NCI-H187 treated with DMSO at 0.1 percent for 48 hours (cell line): ENCODE results near the gene CCDC134.
"Not testable (repeated sequence)": the region's sequence is repeated elsewhere in the genome, so short reads cannot be mapped to it uniquely, and the experiment has no call there.

ENCODE experiments used
- DNase-seq: peaks from one replicate; lab custom pipeline; 2025; lab: John Stamatoyannopoulos, UW

Gene CCDC134

DNA sequence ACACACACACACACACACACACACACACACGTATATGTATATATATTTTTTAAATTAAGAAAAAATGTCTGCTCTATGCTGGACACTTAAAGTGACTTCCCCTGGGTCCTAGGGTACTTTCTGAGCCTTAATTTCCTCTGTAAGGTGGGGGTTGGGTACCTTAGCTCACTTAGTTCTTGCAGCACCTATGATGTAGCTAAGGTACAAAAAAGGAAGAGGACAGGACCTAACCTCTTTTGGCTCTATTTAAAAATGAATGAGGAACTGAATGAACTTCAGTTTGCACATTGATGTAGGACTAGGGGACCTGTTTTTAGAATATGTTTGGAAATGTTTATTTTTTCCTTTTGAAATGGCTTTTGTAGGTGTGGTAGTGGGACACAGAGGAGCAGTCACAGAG is 43.6 kb downstream of the CCDC134 start:
- DNase-seq: no peak

DNA sequence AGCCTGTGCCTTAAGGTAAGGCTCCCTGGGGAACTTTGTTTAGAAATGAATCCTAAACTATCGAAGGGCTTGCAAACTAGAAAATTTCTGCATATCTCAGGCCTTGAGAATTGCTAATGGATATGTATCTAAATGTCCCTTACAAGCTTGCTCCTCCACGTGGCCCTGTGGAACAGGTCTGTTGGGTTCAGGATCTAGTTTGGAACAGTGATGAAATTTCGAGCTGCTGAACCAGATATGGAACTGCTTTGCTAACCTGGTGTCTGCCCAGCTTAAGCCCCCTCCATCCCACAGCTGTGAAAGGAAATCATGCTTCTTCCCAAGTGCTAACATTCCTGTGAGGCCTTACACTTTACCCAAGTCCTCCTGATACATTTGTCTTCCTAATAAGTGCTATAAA is 44.0 kb downstream of the CCDC134 start:
- no peak for DNase-seq

DNA sequence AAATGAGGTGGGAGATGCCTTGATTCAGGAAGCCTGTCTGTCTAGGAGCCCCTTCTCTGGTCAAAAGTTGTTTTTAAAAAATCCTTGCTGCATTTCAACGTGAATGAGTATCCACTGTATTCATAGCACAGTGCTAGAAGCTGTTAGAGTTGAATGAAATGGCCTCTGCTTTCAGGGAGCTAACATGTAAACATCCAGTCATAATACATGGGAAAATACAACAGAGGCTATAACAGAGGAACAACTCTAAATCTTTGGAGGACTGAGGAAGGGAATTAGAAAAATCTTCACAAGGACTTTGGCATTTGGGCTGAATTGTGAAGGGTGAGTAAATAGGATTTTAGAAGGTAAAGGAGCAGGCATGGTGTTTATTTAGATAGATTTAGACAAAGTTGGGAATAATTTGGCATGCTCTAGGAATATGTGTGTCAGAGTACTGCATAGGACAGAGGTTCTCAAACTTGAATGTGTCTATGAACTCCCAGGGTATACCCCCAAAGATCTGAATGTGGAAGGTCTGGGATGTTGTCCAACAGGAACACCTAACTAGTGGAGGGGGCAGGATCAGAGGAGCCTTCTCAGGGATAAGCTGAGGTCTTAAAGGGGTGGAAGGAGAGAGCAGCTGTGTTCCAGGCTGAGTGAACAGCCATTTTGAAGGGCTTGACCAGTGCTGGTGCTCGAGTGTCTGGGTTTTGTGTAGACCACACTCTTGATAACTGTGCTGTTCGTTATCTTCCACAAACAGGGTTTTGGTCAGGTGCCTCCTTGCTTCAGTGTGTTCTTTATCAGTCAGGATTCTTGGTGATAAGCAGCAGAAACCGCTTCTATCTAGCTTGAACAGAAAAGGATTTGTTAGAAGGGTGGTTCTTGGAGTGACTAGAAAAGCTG is 45.1 kb downstream of the CCDC134 start:
- no peak for DNase-seq

DNA sequence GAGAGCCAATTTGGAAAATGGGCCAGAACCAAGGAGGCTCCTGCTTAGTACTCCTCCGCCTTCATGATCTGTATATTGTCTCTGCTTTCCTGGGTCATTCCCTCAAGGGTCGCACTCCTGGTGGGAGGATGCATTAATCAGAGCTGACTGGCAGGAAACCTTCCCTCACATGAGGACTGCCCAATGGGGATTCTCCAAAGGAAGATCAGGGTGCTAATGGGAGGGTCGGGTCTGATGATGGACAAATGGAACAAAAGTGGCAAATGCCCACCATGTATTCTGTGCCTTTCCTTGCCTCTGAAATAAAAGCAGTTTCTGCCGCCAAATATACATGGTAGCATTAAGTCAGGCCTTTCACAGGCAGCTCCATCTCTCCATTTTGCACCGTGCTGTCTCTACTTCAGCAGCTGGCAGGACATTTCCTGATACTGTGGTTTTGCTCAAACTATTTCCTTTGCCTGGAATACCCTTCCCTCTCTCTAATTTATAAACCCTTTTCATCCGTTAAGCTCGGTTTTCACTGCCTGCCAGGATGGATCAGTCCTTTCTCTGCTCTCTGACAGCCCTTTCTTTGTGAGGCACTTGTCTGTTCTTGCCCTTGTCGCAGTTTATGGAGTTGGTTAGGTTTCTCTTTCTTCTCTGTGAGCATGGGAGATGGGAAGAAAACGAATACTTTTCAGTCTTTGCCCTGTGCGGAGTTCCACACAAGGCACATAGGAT is 45.9 kb downstream of the CCDC134 start:
- DNase-seq: no peak

DNA sequence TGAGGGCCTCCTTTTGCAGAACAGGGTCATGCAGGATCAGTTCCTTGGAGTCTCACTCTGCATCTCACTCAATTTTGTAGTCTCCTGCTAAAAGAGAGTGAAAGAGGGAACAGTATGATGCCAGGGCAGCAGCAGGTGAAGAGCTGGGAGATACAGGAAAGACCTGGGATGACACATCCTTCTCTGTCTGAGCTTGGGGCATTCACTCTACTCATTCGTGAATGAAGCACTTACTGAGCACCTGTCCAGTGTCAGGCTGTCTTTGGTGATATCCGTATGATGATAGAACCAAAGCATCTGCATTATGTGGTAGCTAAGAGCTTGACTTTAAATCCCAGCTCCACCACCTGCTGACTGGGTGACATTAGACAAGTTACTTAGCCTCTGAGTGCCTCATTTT is 46.8 kb downstream of the CCDC134 start:
- peak; percentile 57 for DNase-seq

DNA sequence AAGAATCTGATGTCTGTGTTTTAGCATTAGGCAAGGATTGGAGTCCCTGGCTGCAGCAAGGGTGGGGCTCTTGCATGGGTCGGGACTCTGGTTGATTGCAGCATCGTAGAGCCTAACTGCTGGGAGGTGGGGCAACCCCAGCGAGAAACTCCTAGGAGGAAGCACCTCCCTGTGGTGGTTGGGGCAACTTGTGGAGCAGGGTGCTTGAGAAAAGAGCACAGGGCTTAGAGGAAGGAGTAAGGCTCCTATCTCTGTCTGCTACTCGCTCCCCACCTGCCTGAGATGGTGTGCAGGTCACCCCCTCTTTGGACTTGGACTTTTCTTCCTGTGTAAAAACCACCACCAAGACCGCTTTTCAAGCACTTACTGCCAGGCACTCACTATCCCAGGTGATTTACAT is 48.0 kb downstream of the CCDC134 start:
- DNase-seq: no peak

DNA sequence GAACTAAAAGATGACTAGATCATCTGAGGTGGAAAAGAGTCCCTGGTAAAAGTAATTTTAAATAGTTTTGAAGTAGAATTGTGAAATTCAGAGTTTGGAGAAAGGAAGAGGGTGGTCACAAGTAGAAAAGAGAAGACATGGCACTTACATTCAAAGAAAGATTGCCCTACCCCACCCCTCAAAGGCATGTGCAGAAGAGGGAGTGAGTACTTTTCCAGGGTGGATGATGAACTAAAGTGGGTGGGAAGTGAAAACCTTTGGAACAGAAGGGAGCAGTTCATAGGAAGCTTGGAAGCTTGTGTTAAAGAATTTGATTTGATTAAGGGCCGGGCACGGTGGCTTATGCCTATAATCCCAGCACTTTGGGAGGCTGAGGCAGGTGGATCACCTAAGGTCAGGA is 56.0 kb downstream of the CCDC134 start:
- no peak for DNase-seq

DNA sequence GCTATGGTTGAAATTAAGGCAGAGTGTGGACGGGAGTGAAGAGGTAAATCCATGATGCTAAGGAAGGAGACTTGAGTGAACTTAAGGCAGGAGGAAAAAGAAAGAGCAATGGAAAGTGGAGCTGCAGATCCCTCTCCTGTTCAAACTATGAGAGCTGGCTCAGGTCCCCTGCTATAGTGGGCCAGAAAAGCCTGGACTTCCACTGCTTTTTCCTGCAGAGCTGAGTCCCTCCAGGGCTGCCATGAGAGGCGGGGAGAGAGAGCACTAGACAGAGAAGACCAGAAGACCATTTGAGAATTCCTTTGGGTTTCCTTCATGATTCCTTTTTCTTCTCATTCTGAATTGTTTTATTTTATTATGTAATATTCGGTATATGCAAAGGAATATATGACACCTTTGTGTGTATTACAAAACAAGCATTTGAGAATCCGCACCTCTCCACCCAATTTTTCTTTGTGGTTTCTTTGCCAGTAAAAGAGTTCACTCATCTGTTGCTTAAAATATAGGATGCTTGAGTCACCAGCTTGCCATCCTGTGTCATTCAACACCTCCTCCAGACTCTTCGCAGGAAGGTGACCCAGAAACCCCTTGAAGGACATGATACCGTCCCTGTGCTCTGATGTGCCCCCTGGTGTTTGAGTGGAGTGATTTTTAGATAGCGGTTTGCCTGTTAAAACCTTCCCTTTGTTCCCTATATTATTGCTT is 56.8 kb downstream of the CCDC134 start:
- peak; percentile 16 for DNase-seq

DNA sequence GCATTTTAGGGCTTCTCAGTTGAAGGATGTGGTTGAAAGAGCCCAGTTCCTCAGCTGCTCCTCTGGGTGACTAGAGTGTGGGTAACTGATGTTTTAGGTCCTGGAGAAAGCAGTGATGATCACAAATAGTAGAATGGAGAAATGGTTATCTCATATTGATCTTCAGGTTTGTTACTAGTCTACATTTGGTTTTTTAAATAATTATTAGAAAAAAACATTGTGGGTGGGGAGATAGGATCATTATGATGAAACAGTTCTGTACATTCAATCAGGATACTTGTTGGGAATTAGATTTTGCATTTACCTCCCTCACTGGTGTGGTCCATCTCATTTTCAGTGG is 57.4 kb downstream of the CCDC134 start:
- DNase-seq: no peak

DNA sequence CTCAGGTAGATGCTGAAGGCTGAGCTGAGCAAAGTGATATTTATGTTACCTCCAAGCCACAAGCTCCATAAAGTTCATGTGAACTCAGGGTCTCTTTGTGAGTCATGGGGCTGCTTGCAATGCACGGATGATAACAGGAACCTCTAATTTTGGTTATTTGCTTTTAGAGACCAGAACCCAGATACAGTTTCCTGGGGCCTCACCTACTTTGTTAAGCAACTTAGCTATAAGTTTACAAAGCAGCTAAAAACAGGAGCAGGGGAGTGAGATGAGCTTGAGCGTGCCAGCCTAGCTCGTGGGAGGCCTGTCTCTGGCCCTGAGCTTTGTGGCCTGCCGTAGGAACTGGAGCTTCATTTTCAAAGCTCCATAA is 61.7 kb downstream of the CCDC134 start:
- no peak for DNase-seq

DNA sequence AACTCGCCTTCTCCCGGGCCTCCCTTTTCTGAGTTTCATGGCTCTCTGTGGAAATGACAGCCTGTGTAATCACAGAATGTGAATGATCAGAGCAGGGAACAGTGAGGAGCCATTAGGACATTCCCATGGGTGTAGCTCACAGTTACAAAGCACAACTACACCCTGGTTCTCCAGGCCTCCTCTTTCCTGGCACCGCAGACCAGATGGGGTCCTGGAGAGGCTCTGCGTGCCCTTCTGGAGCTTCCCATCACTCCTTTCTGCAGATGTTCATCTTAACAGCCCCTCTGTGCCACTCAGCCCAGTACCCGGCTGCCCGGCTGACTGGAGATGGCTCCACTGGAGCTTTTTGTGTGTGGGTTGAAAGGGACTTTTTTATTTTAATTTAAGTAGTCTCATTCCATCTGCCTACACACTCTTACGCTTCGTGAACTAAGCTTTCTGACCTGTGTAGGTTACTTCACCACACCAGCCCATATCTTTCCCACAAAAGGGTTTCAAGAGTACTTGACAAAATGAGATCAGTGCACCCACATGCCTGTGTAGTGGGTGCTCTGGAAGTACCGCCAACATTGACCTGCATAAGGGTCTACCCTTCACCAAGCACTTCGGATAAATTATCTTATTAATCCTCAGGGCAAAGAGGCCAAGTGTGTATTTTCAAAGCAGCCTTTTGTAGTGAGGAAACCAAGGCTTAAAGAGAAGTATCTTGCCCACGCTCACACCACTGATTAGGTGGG is 62.2 kb downstream of the CCDC134 start:
- peak; percentile 41 for DNase-seq

DNA sequence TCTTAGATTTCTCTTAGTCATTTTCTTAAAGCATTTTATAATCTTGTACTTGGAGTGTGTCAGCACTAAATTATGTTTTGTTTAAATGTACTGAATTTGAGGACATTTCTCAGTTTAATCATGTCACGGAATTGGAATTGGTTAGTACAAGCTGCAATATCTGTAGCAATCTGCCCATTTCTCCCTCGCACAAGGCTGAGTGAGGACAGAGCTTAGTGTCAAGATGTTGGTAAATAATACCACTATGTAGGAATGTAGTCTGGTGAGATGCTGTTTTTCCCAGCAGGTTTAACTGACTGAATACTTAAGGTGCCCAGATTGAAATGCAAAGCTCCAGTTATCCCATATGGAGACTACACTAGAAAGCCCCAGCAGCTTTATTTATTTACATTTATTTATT is 63.0 kb downstream of the CCDC134 start:
- DNase-seq: no peak

DNA sequence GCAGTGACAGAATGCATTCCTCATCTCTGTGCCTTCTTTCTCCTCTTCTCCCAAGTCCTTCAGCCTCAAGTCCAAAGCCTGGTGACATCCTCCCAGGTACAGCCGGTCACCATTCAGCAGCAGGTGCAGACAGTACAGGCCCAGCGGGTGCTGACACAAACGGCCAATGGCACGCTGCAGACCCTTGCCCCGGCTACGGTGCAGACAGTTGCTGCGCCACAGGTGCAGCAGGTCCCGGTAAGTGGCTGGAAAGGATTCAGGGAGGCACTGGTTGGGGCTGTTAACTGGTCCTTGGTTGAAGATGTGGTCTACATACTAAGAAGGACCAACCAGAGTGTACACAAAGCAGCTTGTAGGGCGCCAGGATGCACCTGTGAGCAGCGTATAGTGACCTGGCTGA is 68.1 kb downstream of the CCDC134 start:
- no peak for DNase-seq

DNA sequence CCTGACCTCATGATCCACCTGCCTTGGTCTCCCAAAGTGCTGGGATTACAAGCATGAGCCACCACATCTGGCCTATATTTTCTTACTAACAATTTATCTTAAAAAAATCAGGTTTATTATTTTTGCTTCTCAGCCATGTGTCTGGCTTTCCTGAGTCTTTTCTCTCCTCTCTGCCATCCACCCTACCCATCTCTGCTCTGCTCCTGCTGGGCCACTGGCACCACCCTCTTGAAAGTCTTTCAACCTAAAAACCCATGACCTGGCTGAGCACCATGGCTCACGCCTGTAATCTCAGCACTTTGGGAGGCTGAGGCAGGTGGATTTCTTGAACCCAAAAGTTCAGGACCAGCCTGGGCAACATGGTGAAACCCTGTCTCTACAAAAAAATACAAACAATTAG is 69.6 kb downstream of the CCDC134 start:
- DNase-seq: not testable (repeated sequence)

DNA sequence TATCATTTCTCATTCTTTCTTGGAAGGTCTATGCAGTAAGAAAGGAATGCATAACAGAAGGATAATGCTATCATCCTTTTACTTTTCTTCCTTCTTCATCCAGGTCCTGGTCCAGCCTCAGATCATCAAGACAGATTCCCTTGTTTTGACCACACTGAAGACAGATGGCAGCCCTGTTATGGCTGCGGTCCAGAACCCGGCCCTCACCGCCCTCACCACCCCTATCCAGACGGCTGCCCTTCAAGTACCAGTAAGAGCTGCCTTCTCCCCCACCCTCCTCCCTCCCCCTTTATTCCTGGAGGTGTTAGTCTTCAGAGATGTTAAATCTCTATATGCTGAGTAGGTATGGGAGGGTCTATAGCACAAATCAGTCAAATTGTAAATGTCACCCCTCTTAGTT is 70.3 kb downstream of the CCDC134 start:
- DNase-seq: no peak

DNA sequence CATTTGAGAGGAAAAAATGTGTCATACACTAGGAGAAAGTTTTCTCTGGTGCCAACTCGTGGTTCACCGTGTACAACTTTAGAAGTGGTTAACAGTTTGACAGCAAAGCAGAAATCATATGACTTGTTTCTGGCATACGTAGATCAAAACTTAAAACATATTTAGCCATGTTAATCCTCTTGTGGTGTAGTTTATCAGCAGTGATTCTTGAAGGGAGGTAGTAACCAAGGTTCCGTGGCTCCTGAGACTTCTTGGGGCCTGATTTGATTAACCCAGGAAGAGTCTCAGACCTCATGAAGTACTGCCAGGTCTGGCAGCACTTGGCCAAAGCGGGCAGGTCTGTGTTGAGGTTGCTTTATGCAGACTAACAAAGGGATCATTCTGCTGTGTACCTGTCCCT is 72.9 kb downstream of the CCDC134 start:
- DNase-seq: no peak

DNA sequence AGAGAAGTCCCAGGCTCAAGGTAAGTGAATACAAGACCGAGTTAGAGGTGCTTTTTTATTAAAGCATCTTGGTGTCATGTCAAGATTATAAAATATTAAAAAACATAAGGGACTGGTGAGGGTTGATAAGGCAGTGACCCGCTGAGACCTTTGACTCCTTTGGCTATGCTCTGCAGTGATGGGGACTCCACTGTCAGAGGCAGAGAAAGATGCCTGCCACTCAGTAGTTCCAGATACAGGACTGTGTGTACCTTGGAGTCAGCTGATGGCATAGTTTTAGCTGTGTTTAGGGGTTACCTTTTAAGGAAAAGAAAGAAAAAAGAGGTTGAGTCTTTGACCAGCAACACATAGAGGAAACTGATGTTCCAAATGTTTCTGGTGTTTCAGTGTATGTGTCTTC is 73.6 kb downstream of the CCDC134 start:
- no peak for DNase-seq

DNA sequence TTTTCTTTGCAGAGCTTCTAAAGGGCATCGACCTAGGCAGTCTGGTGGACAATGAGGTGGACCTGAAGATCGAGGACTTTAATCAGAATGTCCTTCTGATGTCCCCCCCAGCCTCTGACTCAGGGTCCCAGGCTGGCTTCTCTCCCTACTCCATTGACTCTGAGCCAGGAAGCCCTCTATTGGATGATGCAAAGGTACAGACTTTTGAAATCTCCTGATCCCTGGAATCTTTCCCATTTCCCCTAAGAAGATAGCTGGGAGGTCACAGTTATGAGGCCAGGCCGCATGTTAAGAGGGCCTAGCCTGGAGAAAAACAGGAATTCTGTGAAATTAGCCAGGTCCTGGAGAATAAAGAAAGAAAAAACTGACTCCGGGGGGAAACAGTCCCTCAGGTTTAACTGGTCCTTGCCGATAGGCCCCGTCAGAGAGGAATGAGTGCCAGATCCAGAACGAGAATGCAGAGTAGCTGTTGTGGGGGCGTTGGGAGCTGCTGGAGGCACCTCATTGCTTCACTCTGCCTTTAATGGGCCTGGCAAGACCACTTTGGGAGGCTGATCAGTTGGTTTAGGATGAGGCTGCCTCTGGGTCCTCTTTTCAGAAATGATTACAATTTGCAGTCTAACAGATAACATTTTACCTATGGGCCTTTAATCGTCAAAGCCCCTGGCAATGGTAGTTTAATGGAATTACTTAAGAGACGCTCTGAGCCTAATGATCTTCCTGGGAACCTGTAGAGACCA is 75.2 kb downstream of the CCDC134 start:
- no peak for DNase-seq
